Heart left ventricle (tissue), 13 donors: ENCODE data around the gene STARD4.

ENCODE experiments used
- POLR2A ChIP-seq, 2 donors: fragments of 450-650 bp; IDR thresholded peaks; one replicate each; pipeline ENCODE4 v1.6.1; 2017; ENCODE audit warnings: antibody characterized with exemption in 2 of 2, mild to moderate bottlenecking in 2 of 2, moderate library complexity in 2 of 2
- TF ChIP-seq, protein P1 (sequence below), 12 donors: fragments of 200-600 bp; sonication (generic) in 4 of 12; IDR thresholded peaks; one replicate each; pipeline versions ENCODE4 v1.5.0 to v1.8.0; 2018 to 2022; ENCODE audit warnings: antibody characterized with exemption in 12 of 12, mild to moderate bottlenecking in 5 of 12
- donor health status: ischemic (EF 13 %, LVEDD 7.1; RV severe dilation, severe dysfunction).
- donor health status: DM: no; HTN: yes; CAD: no.
- donor health status: DM: no; HTN: no; CAD: no.
- donor health status: ischemic (EF 25% LVEDD 6.9; RV normal size, moderate dysfunction).
- donor health status: ischemic (EF 25% LVEDD 5.7; RV mildly dilated, moderate dysfunction).
- donor health status: ischemic (EF 35%, LVEDD 5.7; RV mildly dilated, moderate dysfunction).
- donor health status: nonischemic (EF 11% LVEDD 7.7; RV severe dilation, severe dysfunction).
- donor health status: DM: yes; HTN: yes; CAD: no.
- donor health status: PGD.
- donor health status: ischemic (EF 29% LVEDD 5.4; RV normal size, mild dysfunction).
- donor health status: nonischemic (EF 23%, LVEDD 6.1; RV moderate dilation, normal function).

GRCh38 chr5:111472579-111472978, 39.8 kb downstream of the STARD4 start:
- TF ChIP-seq, protein P1, sequence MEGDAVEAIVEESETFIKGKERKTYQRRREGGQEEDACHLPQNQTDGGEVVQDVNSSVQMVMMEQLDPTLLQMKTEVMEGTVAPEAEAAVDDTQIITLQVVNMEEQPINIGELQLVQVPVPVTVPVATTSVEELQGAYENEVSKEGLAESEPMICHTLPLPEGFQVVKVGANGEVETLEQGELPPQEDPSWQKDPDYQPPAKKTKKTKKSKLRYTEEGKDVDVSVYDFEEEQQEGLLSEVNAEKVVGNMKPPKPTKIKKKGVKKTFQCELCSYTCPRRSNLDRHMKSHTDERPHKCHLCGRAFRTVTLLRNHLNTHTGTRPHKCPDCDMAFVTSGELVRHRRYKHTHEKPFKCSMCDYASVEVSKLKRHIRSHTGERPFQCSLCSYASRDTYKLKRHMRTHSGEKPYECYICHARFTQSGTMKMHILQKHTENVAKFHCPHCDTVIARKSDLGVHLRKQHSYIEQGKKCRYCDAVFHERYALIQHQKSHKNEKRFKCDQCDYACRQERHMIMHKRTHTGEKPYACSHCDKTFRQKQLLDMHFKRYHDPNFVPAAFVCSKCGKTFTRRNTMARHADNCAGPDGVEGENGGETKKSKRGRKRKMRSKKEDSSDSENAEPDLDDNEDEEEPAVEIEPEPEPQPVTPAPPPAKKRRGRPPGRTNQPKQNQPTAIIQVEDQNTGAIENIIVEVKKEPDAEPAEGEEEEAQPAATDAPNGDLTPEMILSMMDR (IDR thresholded peaks at IDR 0.05), result no peak
- TF ChIP-seq POLR2A (IDR thresholded peaks at IDR 0.05), result no peak
